ENCODE data around the gene KCNK2.

Gene KCNK2

DNA sequence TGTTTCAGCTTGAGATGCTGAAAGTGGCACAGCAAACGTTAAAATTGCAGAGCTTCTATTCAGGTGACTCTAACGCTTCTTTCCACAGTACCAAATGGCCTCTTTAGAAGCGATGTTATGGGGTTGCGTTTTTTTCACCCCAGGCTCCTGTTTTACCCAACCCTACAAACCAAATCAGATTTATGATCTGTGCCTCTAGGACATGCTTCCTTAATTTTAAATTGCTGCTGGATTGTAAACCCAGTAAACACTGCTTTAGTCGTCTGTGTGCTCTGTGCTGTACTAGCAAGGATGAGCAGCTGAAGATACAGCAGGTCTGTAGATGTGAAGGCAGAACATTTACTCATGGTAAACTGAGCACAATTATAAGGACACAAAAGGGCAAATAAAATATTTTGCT lies 13.0 kb downstream of the KCNK2 start:
- DNase-seq, result no peak
- no peak for ATAC-seq

DNA sequence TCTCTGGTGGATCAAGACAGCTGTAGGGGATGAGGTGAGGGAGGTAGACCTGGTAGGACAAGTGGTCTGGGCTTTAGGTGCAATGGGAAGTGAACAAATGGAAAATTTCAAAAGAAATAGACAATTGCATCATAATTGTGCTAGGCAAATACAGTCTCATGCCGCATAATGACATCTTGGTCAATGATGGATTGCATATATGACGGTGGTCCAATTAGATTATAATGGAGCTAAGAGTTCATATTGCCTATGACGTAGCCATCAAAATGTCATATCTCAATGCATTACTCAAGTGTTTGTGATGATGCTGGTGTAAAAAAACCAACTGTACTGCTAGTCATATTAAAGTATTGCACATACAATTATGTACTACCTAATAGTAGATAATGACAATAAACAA lies 19.0 kb downstream of the KCNK2 start:
- ATAC-seq (no peak), DNase-seq (no peak)

DNA sequence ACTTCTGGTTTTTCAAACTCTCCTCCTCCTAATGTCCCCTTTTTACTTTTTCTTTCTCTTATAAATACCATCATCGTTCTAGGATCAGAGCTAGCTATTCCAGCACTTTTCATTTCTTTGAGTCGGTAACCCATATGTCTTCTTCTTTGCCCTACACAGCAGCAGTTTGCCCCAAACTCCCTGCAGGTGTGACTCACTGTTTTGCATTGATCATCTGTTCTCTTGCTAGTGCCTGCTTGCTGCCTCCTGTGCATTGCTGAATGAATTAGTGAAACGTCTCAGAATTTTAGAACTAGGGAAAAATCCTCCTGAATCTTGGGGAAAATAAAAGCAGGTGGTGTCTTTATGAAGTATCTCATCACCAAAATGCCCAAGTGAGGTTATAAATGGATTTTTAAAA lies 21.7 kb downstream of the KCNK2 start:
- DNase-seq (no peak), ATAC-seq (no peak)

DNA sequence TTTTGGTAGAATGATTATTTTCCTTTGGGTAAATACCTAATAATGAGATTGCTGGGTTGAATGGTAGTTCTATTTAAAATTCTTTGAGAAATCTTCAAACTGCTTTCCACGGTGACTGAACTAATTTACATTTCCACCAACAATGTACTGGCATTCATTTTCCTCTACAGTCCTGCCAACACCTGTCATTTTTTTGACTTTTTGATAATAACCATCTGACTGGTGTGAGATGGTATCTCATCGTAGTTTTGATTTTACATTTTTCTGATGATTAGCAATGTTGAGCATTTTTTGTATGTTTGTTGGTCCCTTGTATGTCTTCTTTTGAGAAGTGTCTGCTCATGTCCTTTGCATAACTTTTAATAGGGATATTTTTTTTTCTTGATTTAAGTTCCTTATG lies 23.5 kb downstream of the KCNK2 start:
- DNase-seq, result no peak
- ATAC-seq, result no peak

DNA sequence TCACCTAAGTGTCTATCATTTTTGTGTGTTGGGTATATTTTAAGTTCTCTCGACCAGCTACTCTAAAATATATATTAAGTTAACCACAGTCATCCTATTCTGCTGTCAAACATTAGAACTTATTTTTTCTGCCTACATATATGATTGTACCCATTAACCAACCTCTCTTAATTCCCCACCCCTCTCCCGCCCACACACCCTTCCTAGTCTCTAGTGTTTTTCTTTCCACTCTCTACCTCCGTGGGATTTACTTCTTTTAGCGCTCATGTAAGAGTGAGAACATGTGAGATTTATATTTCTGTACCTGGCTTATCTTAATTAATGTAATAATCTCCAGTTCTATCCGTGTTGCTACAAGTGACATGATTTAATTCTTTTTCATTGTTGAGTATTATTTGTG lies 26.6 kb downstream of the KCNK2 start:
- DNase-seq (no peak), ATAC-seq (no peak)

DNA sequence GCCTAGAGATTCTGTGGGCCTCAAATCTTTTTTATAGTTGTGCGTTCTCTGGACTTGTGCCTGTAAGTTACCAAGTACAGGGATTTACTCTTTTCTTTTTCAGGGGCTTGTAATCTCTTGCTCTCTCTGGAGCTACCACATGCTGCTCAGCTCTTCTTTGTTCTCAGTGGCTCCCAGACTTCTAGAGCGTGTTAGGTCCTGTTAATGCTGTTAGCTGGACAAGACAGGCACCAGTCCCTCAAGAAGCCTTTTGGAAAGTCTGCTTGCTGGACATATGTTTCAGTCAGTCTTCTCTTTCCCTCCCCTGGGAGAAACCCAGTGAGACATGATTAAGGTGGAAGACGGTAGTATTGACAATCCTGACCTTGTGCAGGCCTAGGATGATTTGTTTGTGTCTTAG lies 29.4 kb downstream of the KCNK2 start:
- no peak for DNase-seq
- no peak for ATAC-seq

DNA sequence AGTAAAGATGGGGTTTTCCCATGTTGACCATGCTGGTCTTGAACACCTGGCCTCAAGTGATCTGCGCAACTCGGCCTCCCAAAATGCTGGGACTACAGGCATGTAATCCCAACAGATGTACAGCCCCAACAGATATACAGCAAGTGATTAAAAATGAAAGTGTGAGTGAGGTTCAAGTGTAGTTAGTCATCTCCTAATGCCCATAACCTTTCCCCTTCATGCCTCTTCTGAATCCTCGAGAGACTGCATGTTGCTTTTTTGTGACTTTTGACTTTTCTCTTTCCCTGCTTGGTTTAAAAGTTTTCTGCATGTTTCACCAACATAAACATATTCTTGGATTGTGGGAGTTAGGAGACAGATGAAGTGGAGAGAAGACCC lies 31.2 kb downstream of the KCNK2 start:
- DNase-seq (no peak), ATAC-seq (no peak)

DNA sequence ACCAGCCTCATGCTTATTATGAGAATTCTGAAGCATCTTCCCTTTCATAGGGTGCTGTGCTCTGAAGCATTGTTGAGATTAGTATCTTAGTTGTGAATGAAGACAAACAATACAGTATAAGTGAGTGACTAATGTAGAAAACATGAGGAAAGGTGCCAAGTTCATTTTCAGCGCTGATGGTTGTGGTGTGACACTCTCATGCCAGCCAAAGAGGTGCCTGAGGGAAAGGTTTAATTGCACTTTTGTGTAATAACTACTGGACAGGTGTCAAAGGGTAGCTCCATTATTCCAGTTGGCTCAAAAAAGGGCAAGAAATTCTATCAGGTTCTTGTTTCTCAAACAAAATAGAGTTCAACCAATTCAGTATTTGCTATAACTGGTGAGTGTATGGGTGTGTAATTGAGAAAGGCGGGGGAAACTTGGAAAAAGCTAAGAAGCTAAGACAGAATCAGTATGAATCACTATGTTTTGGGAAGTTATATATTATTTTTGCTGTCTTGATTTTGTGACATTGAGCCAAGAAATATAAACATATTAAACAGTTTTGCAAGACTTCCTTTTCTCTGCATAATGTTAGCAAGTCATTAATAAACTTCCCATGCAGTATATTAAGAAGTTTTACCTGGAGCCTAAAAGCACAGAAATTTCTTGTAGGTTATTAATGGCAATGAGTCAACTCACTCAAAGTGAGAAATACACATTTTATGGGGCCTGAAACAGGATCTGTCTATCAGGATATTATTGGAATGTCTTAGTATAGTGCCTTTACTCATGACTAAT lies 31.8 kb downstream of the KCNK2 start:
- DNase-seq, result no peak
- ATAC-seq, result no peak

DNA sequence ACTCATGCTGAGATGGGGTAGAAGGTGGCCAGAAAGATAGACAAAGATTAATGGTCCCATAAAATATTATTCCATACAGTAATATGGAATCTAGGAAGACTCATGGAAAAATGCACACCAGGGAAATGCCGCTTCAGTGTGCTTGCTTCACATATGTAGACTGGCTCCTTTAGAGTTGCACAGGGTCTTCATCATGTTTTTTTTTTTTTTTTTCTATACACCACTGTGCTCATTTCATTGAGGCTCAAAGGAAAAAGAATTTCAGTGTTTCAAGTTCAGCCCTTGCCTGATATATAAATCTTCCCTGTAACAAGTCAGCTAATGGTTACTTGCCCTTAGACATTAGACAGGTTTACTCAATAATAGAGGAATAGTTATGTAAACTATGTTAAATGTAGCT lies 33.2 kb downstream of the KCNK2 start:
- no peak for ATAC-seq

DNA sequence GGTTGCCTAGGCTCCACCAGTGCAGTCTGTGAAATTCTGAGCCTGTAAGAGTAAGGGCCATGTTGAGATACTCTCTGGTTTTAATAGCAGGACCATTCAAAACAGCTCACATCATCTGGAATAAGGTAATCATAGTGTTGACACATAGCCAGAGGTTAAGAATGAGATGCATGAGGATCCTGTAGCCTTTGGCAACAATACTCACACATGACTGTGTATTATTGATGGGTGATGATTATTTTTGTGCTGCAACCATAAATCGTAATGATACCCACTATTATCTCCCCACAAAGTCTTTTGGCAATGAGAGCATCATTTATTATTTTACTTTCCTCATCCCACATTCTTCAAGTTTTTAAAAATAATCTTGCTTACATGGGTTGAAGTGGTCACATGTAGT lies 35.5 kb downstream of the KCNK2 start:
- DNase-seq (no peak), ATAC-seq (no peak)

More for the DNA sequence above, 33.2 kb downstream of the KCNK2 start:
- DNase-seq, result no peak

DNA sequence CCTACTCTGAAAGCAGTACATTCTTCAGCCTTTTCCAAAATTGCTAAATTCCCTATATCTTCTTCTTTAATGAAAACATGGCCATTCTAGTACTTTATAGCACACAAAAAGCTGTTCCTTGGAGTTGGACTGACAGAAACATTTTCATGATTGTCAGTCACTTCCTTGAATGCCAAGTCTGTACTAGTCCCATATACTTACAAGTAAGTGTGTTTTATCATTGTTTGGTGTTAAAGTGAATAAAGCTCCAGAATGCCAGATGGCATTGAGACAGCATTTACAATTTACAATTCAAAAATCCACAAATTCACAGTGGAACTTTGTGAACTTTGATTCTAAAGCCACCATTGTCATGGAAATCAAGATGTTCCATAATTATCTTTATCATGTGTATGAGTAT lies 36.5 kb downstream of the KCNK2 start:
- ATAC-seq (no peak), DNase-seq (no peak)

DNA sequence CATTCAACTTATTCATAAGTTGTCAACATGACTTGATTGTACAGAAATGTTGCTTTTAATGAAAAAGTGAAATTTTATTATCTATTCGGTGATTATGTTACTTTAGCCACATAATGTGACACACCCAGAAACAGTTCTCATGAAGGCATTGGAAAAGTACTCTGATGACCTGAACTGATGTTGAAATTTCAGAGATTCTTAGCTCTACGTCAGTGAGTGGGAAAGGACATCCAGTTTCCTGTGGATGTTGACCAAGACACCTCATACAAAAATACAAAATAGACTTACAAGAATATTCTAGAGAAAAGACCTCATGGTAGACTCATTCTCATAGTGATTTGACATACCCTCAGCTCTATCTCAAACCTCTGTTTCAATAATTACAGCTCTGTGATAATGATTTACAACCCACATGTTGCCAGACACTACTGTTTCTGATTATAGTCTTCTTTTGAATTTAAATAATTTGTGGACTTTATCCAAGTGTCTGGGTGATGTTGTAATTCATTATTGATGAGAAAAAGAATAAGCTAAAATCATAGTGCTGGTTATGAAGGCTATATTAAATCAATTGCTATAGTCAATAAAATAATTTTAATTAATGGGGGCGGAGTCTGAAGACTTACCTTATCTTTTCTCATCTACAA lies 37.3 kb downstream of the KCNK2 start:
- ATAC-seq, result no peak
- no peak for DNase-seq

DNA sequence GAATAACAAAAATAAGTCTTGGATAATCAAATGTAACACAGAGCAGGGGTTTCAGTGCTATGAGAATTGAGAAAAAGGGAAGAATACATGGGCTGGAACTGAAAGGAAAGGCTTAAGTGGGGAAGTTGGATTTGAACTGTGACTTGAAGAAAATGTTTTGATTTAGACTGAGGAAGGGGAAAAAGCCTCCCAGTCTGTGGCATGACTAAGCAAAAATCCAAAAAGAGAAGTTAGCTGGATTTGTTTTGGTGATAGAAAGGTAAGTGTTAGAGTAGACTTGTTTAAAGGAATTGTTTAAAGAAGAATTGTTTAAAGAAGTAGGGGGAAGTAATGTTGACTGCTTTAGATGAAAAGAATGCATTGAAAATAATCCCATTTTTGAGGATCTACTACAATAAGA lies 46.0 kb downstream of the KCNK2 start:
- ATAC-seq (no peak), DNase-seq (no peak)

DNA sequence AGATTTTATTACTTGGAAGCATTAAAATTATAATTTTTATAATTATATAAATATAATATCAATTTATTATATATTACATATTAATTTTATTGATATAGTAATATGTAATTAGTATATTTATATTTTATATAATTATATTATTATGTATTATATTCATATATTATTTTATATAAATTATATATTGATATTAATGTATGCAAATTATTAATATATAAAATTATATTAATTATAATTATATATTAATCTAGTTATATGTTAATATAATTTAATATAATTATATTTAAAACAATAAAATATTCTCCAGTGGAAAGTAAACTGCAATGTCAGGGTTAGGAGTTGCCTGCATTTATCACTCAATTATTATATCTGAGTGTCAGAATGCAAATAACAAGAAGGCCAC lies 48.8 kb downstream of the KCNK2 start:
- DNase-seq, result no peak
- no peak for ATAC-seq

DNA sequence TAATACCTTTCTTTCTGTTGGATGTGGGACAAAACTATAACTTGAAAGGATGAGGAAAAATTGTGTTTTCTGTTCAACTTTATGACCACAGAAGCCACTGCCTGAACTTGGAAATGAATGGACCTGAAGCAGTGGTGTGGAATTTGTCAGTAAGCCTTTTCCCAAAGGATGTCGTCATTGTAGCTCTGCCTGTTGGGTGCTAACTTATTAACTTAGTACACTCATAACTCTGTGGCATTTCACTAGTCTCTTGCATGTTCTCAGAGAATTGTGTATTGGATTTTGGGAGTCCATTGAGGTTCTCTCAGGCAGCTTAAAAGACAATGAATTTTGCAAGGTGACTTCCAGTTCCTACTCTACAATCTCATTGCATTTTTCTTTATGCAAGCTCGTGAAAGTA lies 49.6 kb downstream of the KCNK2 start:
- no peak for ATAC-seq
- DNase-seq, result no peak

DNA sequence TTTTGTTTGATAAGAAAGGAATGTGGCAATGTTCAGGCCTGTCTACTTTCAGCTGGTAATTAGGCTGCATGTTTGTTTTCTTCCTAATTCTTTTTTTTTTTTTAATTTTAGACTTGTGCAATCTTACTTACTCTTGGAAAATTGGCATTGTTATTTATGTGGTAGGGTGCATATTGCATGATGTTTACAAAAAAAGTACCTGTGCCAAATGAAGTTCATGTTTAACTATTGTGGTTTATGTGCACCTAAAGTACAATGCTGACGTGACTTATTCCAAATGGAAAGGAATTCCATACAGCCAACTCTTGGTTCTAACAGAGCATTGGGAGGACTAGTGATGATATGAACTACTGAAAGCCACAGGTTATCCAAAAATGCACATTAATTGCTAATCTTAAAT lies 51.0 kb downstream of the KCNK2 start:
- DNase-seq (no peak), ATAC-seq (no peak)

DNA sequence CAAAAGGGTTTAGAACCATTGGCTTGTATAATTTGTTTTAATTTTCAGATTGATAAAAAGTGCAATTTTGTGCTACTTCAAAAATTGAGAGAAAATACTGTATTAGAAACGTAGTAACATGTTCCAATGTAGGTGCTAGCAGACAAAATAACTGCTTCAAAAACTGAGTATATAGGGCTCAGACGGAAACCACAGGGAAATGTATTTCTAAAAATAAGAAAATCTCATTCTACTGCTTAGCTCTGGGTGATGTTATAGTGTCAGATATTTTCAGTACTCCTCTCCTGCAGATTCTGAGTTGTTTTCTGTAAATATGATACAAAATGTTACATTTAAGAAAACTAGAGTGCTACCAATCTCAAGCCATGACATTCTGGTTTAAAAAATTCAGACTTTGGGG lies 55.4 kb downstream of the KCNK2 start:
- DNase-seq, result no peak
- no peak for ATAC-seq

DNA sequence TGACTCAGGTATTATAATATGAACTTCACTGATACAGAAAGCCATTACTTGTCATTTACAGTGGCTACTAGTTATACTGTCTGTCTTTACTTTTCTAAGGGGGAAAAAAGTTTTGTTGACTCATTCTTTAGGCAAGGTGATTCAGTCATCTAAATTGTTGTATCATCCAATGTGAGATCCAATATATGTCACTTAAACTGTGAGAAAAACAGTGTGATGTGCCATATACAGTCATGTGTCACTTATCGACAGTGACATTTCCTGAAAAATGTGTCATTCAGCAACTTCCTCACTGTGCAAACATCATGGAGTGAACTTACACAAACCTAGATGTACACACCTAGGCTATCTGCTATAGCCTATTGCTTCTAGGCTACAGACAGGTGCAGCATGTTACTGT lies 57.6 kb downstream of the KCNK2 start:
- no peak for ATAC-seq

DNA sequence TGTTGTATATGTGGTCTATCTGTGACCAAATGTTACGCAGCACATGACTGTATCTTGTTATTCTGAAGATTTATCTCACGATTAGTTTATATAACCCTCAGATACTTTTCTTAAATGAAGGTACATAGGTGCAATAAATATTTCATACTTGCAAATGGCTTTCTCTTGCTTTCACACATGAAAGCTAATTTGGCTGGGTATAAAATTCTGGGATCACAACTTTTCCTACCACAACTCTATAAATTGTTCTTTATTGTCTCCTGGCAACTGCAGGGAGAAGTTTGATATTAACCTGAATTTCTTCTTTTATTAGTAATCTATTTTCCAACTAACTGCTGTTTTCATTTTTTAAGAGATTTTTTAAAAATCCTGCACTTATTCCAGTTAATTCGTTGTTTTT lies 58.9 kb downstream of the KCNK2 start:
- DNase-seq, result no peak
- ATAC-seq, result no peak

More for the DNA sequence above, 57.6 kb downstream of the KCNK2 start:
- DNase-seq, result no peak

DNA sequence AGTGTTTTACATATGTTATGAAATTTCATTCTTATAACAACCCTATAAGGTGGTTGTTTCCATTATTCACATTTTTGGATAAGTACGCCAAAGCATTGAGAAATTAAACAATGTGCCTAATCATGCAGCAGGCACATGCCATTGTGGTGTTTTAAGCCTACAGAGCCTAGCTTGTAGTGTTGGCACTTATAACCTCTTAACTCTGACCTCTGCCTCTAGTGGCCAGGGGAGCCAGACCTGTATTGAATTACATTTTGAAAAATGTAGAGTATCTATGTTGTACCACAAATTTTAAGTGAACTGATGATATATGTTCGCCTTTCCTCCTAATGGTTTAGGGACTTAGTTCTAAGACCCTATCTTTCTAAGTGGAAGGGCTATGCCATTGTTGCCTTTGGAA lies 61.0 kb downstream of the KCNK2 start:
- ATAC-seq (no peak), DNase-seq (no peak)

DNA sequence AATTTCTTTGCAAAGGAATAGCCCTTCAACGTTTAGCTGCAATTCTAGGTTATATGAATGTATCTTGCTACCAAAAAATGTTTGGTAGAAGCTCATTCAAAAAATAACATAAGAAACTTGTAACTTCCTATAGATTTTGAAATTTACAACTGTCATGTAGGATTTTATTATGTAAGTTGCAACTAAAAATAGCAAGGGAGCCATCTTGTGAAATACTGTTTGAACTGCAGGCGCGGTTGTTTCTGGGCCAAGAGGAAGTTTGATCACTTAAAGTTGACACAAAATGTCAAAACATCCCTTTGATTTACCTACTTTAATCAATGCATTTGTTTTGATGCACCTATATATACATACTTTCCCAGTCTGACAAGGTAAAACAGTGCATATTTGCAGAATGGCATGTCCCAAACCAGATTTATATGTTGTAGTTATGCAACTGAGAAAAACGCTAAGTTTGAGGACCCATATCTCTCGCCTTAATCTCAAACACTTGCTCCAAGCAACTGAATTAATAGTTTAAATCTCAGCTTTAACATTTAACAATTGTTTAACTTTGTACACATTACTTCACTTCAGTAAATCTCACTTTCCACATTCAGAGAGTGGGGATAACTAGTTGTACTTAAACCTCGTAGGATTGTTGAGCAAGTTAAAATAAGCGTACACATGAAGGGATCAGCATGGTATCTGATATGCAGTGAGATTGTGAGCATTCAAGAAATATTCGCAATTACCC lies 63.9 kb downstream of the KCNK2 start:
- ATAC-seq (no peak), DNase-seq (no peak)

DNA sequence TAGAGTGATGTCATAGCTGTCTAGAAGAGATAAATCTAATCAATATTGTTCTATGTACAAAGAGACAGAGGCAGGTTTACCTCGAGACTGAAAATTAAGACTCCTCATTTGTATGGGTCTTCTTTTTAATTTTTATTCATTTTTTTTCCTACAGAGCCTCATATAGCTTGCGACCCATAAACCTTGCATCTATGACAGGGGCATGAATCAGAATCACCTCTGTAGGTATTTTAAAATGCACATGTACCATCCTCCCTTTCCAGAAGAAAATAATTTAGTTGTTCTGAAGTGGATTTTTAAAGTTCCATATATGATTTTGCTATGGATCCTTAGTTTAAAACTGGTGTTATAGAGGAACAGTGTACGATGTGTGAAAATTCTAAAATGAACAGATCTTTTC lies 64.5 kb downstream of the KCNK2 start:
- ATAC-seq, result no peak
- DNase-seq, result no peak

DNA sequence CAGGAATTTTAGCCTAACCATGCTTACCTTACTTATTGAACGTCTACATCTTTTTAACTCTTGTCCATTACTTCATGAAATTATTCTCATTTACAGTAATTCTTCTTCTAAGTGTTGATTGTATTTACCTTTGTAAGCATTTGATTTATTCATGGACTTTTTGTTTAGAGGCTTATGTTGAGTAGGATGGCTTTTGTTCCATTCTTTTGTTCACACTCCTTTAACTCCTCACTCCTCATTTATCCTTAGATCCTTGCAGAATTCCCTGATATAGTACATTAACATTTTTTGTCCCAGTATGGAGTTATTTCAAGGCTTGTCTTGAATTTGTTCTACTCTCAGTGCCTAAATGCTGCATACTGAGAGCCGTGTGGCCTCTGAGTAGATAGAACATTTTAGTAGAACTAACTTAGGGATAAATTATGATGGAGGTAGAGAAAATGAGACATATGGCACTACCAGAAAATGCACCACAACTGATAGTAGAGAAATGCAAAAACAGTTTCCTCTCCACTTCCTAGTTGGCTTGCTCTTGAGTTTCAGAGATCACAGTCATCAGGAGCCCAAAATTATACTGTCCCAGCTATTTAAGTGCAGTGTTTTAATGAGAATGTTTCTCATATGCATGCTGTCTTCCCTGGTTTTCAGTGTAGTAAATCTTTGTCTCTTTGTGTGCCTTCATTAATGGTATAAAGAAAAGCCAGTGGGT lies 69.5 kb downstream of the KCNK2 start:
- ATAC-seq (no peak), DNase-seq (no peak)
